Measurements from ENCODE around the gene MRPS12. TPM values are rescaled to one million over a fixed set of nuclear protein-coding genes. Genes with fewer than 3 reads are reported as not detected.

MRPS12 gene
- total and polyA plus RNA-seq, 2 of the 13 experiments (the other 11 are each of a cell fraction or from before 2014, with no cell fraction given) = 27.5 to 54.8 TPM

DNA sequence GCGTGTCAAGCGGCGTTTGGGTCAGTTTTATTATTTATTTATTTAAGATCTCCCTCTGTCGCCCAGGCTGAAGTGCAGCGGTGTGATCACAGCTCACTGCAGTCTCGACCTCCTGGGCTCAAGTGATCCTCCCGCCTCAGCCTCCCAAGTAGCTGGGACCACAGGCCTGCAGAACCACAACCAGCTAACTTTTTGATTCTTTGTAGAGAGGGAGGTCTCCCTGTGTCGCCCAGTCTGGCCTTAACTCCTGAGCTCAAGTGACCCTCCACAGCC lies 713 bp downstream of the MRPS12 start:
- Histone ChIP-seq H2AFZ (ENCODE audit: low read length) (no peak overlapping the region), H3K36me3 (replicated peaks in 1 of 2; ENCODE audit: control insufficient read depth in 1 of 2, insufficient read depth in 2 of 2, low read length in 2 of 2) (no peaks in the 10 kb centered on the region; a peak in 2 of 5 replicates), H3K79me2 (ENCODE audit: insufficient read depth, low read length) (peaks cover 31% of the 10 kb centered on the region), H3K4me1 (ENCODE audit: insufficient read depth, low read length) (peaks cover 50% of the 10 kb centered on the region), H3K4me2 (ENCODE audit: low read depth, low read length) (peak overlapping the region; percentile 83), H3K27me3 (ENCODE audit: control insufficient read depth in 1 of 2, insufficient read depth in 2 of 2, low read length in 2 of 2) (no peaks in the 10 kb centered on the region), H4K20me1 (ENCODE audit: insufficient read depth, low read length) (no peaks in the 10 kb centered on the region; the same call in 1 of the 2 replicates), H3K9me3 (ENCODE audit: low read length) (0 out of 2 replicates have a peak, but pooled peaks cover 5% of the 10 kb centered on the region), H3K27ac (ENCODE audit: extremely low read length, insufficient read depth, low read length) (peak overlapping the region; percentile 91), H3K4me3 (replicated peaks in 1 of 3; ENCODE audit: insufficient read depth in 1 of 3, low read depth in 2 of 3, low read length in 3 of 3) (peak overlapping the region; percentile 77 to 84 (median 81)), H3K9ac (ENCODE audit: insufficient read depth, low read depth, low read length) (peak overlapping the region; percentile 88)
- DNase-seq (ENCODE audit: low spot score) = no peak
- intact Hi-C loops (cut with micrococcal nuclease; ENCODE audit: unreplicated experiment) (loop anchor here (5.0 kb wide), 2 partner anchors 199 to 274 kb away; no protein-coding TSS in a partner anchor), in situ Hi-C loops (cut with HindIII; ENCODE audit: extremely low pct_ligation_motif_present, low pct_unique_long_range_greater_than_20kb) (no loop called here)
- no peak for FAIRE-seq
- peak; percentile 18 for ATAC-seq
- TF ChIP-seq, protein P1, sequence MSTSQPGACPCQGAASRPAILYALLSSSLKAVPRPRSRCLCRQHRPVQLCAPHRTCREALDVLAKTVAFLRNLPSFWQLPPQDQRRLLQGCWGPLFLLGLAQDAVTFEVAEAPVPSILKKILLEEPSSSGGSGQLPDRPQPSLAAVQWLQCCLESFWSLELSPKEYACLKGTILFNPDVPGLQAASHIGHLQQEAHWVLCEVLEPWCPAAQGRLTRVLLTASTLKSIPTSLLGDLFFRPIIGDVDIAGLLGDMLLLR (CRISPR knock-in tag; IDR thresholded peaks at IDR 0.05) = 0 out of 2 replicates have a peak, but pooled peaks have one; percentile 51
- TF ChIP-seq, protein P2, sequence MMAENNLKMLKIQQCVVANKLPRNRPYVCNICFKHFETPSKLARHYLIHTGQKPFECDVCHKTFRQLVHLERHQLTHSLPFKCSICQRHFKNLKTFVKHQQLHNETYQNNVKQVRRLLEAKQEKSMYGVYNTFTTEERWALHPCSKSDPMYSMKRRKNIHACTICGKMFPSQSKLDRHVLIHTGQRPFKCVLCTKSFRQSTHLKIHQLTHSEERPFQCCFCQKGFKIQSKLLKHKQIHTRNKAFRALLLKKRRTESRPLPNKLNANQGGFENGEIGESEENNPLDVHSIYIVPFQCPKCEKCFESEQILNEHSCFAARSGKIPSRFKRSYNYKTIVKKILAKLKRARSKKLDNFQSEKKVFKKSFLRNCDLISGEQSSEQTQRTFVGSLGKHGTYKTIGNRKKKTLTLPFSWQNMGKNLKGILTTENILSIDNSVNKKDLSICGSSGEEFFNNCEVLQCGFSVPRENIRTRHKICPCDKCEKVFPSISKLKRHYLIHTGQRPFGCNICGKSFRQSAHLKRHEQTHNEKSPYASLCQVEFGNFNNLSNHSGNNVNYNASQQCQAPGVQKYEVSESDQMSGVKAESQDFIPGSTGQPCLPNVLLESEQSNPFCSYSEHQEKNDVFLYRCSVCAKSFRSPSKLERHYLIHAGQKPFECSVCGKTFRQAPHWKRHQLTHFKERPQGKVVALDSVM (CRISPR knock-in tag; IDR thresholded peaks at IDR 0.05) = peak; percentile 97
- TF ChIP-seq IKZF4 (CRISPR knock-in tag; IDR thresholded peaks at IDR 0.05; ENCODE audit: borderline replicate concordance, low read depth, not compliant biosample characterization) (peak; percentile 6), ZNF333 (CRISPR knock-in tag; IDR thresholded peaks at IDR 0.05; ENCODE audit: borderline replicate concordance) (0 out of 2 replicates have a peak, but pooled peaks have one; percentile 51), ZNF761 (CRISPR knock-in tag; conservative IDR thresholded peaks at IDR 0.05) (no peak), ADNP (CRISPR knock-in tag; IDR thresholded peaks at IDR 0.05) (peak; percentile 66; the same call in 1 of the 2 replicates)
- TF ChIP-seq, protein P3, sequence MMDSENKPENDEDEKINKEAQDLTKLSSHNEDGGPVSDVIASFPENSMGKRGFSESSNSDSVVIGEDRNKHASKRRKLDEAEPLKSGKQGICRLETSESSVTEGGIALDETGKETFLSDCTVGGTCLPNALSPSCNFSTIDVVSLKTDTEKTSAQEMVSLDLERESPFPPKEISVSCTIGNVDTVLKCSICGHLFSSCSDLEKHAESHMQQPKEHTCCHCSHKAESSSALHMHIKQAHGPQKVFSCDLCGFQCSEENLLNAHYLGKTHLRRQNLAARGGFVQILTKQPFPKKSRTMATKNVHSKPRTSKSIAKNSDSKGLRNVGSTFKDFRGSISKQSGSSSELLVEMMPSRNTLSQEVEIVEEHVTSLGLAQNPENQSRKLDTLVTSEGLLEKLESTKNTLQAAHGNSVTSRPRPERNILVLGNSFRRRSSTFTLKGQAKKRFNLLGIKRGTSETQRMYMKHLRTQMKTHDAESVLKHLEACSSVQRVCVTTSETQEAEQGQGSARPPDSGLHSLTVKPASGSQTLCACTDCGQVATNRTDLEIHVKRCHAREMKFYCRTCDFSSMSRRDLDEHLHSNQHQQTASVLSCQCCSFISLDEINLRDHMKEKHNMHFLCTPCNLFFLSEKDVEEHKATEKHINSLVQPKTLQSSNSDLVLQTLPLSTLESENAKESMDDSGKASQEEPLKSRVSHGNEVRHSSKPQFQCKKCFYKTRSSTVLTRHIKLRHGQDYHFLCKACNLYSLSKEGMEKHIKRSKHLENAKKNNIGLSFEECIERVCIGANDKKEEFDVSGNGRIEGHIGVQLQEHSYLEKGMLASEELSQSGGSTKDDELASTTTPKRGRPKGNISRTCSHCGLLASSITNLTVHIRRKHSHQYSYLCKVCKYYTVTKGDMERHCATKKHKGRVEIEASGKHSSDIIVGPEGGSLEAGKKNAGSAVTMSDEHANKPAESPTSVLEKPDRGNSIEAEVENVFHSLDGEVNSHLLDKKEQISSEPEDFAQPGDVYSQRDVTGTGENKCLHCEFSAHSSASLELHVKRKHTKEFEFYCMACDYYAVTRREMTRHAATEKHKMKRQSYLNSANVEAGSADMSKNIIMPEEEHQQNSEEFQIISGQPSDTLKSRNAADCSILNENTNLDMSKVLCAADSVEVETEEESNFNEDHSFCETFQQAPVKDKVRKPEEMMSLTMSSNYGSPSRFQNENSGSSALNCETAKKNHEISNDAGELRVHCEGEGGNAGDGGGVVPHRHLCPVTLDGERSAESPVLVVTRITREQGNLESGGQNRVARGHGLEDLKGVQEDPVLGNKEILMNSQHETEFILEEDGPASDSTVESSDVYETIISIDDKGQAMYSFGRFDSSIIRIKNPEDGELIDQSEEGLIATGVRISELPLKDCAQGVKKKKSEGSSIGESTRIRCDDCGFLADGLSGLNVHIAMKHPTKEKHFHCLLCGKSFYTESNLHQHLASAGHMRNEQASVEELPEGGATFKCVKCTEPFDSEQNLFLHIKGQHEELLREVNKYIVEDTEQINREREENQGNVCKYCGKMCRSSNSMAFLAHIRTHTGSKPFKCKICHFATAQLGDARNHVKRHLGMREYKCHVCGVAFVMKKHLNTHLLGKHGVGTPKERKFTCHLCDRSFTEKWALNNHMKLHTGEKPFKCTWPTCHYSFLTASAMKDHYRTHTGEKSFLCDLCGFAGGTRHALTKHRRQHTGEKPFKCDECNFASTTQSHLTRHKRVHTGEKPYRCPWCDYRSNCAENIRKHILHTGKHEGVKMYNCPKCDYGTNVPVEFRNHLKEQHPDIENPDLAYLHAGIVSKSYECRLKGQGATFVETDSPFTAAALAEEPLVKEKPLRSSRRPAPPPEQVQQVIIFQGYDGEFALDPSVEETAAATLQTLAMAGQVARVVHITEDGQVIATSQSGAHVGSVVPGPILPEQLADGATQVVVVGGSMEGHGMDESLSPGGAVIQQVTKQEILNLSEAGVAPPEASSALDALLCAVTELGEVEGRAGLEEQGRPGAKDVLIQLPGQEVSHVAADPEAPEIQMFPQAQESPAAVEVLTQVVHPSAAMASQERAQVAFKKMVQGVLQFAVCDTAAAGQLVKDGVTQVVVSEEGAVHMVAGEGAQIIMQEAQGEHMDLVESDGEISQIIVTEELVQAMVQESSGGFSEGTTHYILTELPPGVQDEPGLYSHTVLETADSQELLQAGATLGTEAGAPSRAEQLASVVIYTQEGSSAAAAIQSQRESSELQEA (CRISPR knock-in tag; IDR thresholded peaks at IDR 0.05; ENCODE audit: not compliant biosample characterization) = no peak
- BruUV-seq (replicated peaks) = no TSS peak
- WGBS (ENCODE audit: low lambda C conversion rate) = 36% methylated on average over 3 of the region's 8 CpGs
- ChIA-PET POLR2A (interaction anchor here (1.3 to 2.9 kb wide), 10 partner anchors 21 to 528 kb away, joined by 6 to 24 read pairs (median 12); partner anchors contain the start of genes ECH1, EIF3K, FAM98C and FBXO17), CTCF (ENCODE audit: low intra/inter-chr PET ratio, low total read pairs) (no interaction called here)
